Pancreas (tissue), 10 donors: ENCODE measurements around the gene GIPC3. TPM values are rescaled to one million over a fixed set of nuclear protein-coding genes. Genes with fewer than 3 reads are reported as not detected.

ENCODE experiments used
- ATAC-seq, 4 donors: fragments of 200-7000 bp; cut with Tn5 transposase; one replicate each; pipeline versions ENCODE4 v1.8.0 to v1.9.1; 2020; ENCODE audit warnings: mild to moderate bottlenecking in 4 of 4, moderate library complexity in 4 of 4
- DNase-seq, 6 donors: peaks; one replicate each; pipeline ENCODE4 v3.0.0-alpha.2; 2020
- FAIRE-seq: peaks from 2 replicates; lab custom pipeline; 2012; peaks lifted over from hg19 to GRCh38; lab: Jason Lieb, UNC
- H3K27ac ChIP-seq, 4 donors: fragments of 200-600 bp; sonication (generic); 1 replicate in 3 of 4; 2 replicates in 1 of 4; pipeline versions ENCODE4 v1.5.0 to v1.8.0; 2020
- H3K27me3 ChIP-seq, 4 donors: fragments of 200-600 bp; one replicate each; pipeline ENCODE4 v1.8.0; 2021
- H3K36me3 ChIP-seq, 3 donors: fragments of 200-600 bp; sonication (generic) in 1 of 3; one replicate each; pipeline versions ENCODE4 v1.5.0 to v1.8.0; 2020 to 2021
- H3K4me1 ChIP-seq, 3 donors: fragments of 200-600 bp; one replicate each; pipeline ENCODE4 v1.8.0; 2021
- H3K4me3 ChIP-seq, 4 donors: fragments of 200-600 bp; sonication (generic) in 2 of 4; one replicate each; pipeline versions ENCODE4 v1.5.0 to v1.8.0; 2020 to 2021
- H3K9me3 ChIP-seq, 4 donors: fragments of 200-600 bp; one replicate each; pipeline ENCODE4 v1.8.0; 2021
- CTCF ChIP-seq, 4 donors: fragments of 200-600 bp; sonication (generic) in 3 of 4; IDR thresholded peaks; one replicate each; pipeline versions ENCODE4 v1.5.0 to v1.8.0; 2021; ENCODE audit warnings: antibody characterized with exemption in 4 of 4
- WGBS, 2 donors: extraction: QIAGEN DNeasy Blood & Tissue Kit; methylation state at CpG; one replicate each; pipeline ENCODE4 v1.1.7; 2013; 5-methylcytosine and 5-hydroxymethylcytosine counted together
- intact Hi-C, 3 donors: fragments of 100-400 bp; cut with DNase I; formaldehyde crosslinking; loops; one replicate each; pipeline versions ENCODE4 v1.11.1 to v1.14.2; 2022
- polyA plus RNA-seq, 2 donors: library from polyadenylated mRNA; stranded (reverse); fragments of 200-250 nt; gene quantifications; one replicate each; pipeline ENCODE4 v1.2.3, GENCODE V29; 2013
- total RNA-seq, 6 donors: library from RNA; stranded (reverse); fragmentation: NEBNext Ultra II Directional in 4 of 6; extraction: Animal tissue kit (Norgen Biotek cat#: 25700) in 4 of 6; gene quantifications; one replicate each; pipeline versions ENCODE4 v1.2.1 to v1.2.4, GENCODE V29; 2021 to 2023
- donor health status: healthy with polysubstance abuse.
- donor health status: DM: no; HTN: no; CAD: no; lungs with moderate emphysema.
- donor health status: DM: no; HTN: no; CAD: no.
- donor health status: control.
- donor health status: control.
- donor health status: Bipolar disorder and iron deficiency.
- donor health status: DM: yes; HTN: yes; CAD: no.
- donor health status: DM: no; HTN: no; CAD: no.
- donor health status: DM: no; HTN: no; CAD: no.
- donor health status: DM: yes; HTN: yes; CAD: no.

The GIPC3 gene
- total and polyA plus RNA-seq, 8 donors = 0.17 to 0.92 (median 0.30) TPM

- TF ChIP-seq CTCF (IDR thresholded peaks at IDR 0.05) = no peak
- Histone ChIP-seq H3K4me3 (no peak overlapping the region), H3K4me1 (peaks cover 0 to 3% (median 0%) of the 10 kb centered on the region in 3 donors), H3K27me3 (no peaks in the 10 kb centered on the region), H3K27ac (no peak overlapping the region), H3K36me3 (no peaks in the 10 kb centered on the region), H3K9me3 (no peaks in the 10 kb centered on the region)
- ATAC-seq = no peak
- 89 to 93% methylated on average over 10 of the region's 10 CpGs for WGBS, 2 donors
- intact Hi-C loops = no loop called here
- DNase-seq = no peak
- FAIRE-seq = no peak
These were observed 35.5 kb upstream of the GIPC3 start for GRCh38 chr19:3549816-3550215.

GRCh38 chr19:3550947-3551791 lies 34.1 kb upstream of the GIPC3 start:
- no peaks in the 10 kb centered on the region for H3K27me3 ChIP-seq
- H3K4me1 ChIP-seq = peaks cover 0 to 10% (median 8%) of the 10 kb centered on the region in 3 donors
- H3K36me3 ChIP-seq = no peaks in the 10 kb centered on the region
- WGBS, 2 donors = 92 to 94% methylated on average over 26 to 34 of the region's 34 CpGs
- no peak overlapping the region for H3K27ac ChIP-seq
- no peak for TF ChIP-seq CTCF (IDR thresholded peaks at IDR 0.05)
- intact Hi-C loops = no loop called here
- ATAC-seq (no peak), FAIRE-seq (no peak), DNase-seq (peak in 1 of 6 donors; percentile 67)
- H3K9me3 ChIP-seq = no peaks in the 10 kb centered on the region
- H3K4me3 ChIP-seq = no peak overlapping the region

- Histone ChIP-seq H3K9me3 (no peaks in the 10 kb centered on the region), H3K4me1 (peaks cover 0 to 11% (median 8%) of the 10 kb centered on the region in 3 donors), H3K36me3 (no peaks in the 10 kb centered on the region), H3K27me3 (no peaks in the 10 kb centered on the region), H3K4me3 (no peak overlapping the region), H3K27ac (no peak overlapping the region)
- TF ChIP-seq CTCF (IDR thresholded peaks at IDR 0.05) = no peak
- ATAC-seq = no peak
- peak in 1 of 6 donors; percentile 57 for DNase-seq
- 78 to 82% methylated on average over 9 of the region's 9 CpGs for WGBS, 2 donors
- intact Hi-C loops = no loop called here
- no peak for FAIRE-seq
These were observed 33.5 kb upstream of the GIPC3 start for GRCh38 chr19:3551792-3552095.

- WGBS, 2 donors = 85 to 86% methylated on average over 21 of the region's 21 CpGs
- DNase-seq = no peak
- intact Hi-C loops = no loop called here
- peaks cover 0 to 11% (median 8%) of the 10 kb centered on the region in 3 donors for H3K4me1 ChIP-seq
- H3K27ac ChIP-seq = peak overlapping the region in 1 of 4 donors; percentile 23
- no peaks in the 10 kb centered on the region for H3K27me3 ChIP-seq
- ATAC-seq = no peak
- H3K9me3 ChIP-seq = no peaks in the 10 kb centered on the region
- no peaks in the 10 kb centered on the region for H3K36me3 ChIP-seq
- FAIRE-seq = no peak
- no peak overlapping the region for H3K4me3 ChIP-seq
- no peak for TF ChIP-seq CTCF (IDR thresholded peaks at IDR 0.05)
These were observed 30.8 kb upstream of the GIPC3 start for GRCh38 chr19:3554254-3555083.
